C4-2B (cell line): ENCODE data around the gene SRGAP2C.
"Not testable (repeated sequence)": the region's sequence is repeated elsewhere in the genome, so short reads cannot be mapped to it uniquely, and the experiment has no call there.

ENCODE experiments used
- ZFX ChIP-seq: fragments of 450-650 bp; IDR thresholded peaks from 2 replicates; pipeline ENCODE4 v1.6.1; 2017
- TF ChIP-seq, protein P1 (sequence below): fragments of 450-650 bp; conservative IDR thresholded peaks from 2 replicates; pipeline ENCODE4 v1.5.1; 2017; ENCODE audit warnings: mild to moderate bottlenecking

GRCh38 chr1:121197095-121197882 is 12.5 kb downstream of the SRGAP2C start:
- TF ChIP-seq, protein P1, sequence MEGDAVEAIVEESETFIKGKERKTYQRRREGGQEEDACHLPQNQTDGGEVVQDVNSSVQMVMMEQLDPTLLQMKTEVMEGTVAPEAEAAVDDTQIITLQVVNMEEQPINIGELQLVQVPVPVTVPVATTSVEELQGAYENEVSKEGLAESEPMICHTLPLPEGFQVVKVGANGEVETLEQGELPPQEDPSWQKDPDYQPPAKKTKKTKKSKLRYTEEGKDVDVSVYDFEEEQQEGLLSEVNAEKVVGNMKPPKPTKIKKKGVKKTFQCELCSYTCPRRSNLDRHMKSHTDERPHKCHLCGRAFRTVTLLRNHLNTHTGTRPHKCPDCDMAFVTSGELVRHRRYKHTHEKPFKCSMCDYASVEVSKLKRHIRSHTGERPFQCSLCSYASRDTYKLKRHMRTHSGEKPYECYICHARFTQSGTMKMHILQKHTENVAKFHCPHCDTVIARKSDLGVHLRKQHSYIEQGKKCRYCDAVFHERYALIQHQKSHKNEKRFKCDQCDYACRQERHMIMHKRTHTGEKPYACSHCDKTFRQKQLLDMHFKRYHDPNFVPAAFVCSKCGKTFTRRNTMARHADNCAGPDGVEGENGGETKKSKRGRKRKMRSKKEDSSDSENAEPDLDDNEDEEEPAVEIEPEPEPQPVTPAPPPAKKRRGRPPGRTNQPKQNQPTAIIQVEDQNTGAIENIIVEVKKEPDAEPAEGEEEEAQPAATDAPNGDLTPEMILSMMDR, result not testable (repeated sequence)
- TF ChIP-seq ZFX, result not testable (repeated sequence)
